Ishikawa (cell line): ENCODE data around the gene DMRT3.

Source experiments
- CEBPB ChIP-seq: IDR thresholded peaks from 2 replicates; pipeline ENCODE4 v1.6.1; 2012
- CREB1 ChIP-seq: IDR thresholded peaks from 2 replicates; pipeline ENCODE4 v1.6.1; 2012; ENCODE audit warnings: low read depth
- EGR1 ChIP-seq: IDR thresholded peaks from 2 replicates; pipeline ENCODE4 v1.6.1; 2012
- EP300 ChIP-seq: IDR thresholded peaks from 2 replicates; pipeline ENCODE4 v1.6.1; 2012; ENCODE audit warnings: borderline replicate concordance
- FOXM1 ChIP-seq: IDR thresholded peaks from 2 replicates; pipeline ENCODE4 v1.6.1; 2012; ENCODE audit warnings: low read depth, borderline replicate concordance
- NFIC ChIP-seq: IDR thresholded peaks from 2 replicates; pipeline ENCODE4 v1.6.1; 2012
- RAD21 ChIP-seq: IDR thresholded peaks from 2 replicates; pipeline ENCODE4 v1.6.1; 2012; ENCODE audit warnings: low read depth
- TAF1 ChIP-seq: IDR thresholded peaks from 2 replicates; pipeline ENCODE4 v1.6.1; 2012; ENCODE audit warnings: low read depth, mild to moderate bottlenecking
- TCF12 ChIP-seq: IDR thresholded peaks from 2 replicates; pipeline ENCODE4 v1.6.1; 2012; ENCODE audit warnings: low read depth
- TEAD4 ChIP-seq: IDR thresholded peaks from 2 replicates; pipeline ENCODE4 v1.6.1; 2012
- YY1 ChIP-seq: IDR thresholded peaks from 2 replicates; pipeline ENCODE4 v1.6.1; 2012; ENCODE audit warnings: low read depth
- ZBTB7A ChIP-seq: IDR thresholded peaks from 2 replicates; pipeline ENCODE4 v1.6.1; 2012; ENCODE audit warnings: low read depth
- TF ChIP-seq, protein P1 (sequence below): IDR thresholded peaks from 2 replicates; pipeline ENCODE4 v1.6.1; 2012; ENCODE audit warnings: low read depth, mild to moderate bottlenecking
- TF ChIP-seq, protein P2 (sequence below): IDR thresholded peaks from 2 replicates; pipeline ENCODE4 v1.6.1; 2012
- TF ChIP-seq, protein P3 (sequence below): IDR thresholded peaks from 2 replicates; pipeline ENCODE4 v1.6.1; 2012

DMRT3 gene

DNA sequence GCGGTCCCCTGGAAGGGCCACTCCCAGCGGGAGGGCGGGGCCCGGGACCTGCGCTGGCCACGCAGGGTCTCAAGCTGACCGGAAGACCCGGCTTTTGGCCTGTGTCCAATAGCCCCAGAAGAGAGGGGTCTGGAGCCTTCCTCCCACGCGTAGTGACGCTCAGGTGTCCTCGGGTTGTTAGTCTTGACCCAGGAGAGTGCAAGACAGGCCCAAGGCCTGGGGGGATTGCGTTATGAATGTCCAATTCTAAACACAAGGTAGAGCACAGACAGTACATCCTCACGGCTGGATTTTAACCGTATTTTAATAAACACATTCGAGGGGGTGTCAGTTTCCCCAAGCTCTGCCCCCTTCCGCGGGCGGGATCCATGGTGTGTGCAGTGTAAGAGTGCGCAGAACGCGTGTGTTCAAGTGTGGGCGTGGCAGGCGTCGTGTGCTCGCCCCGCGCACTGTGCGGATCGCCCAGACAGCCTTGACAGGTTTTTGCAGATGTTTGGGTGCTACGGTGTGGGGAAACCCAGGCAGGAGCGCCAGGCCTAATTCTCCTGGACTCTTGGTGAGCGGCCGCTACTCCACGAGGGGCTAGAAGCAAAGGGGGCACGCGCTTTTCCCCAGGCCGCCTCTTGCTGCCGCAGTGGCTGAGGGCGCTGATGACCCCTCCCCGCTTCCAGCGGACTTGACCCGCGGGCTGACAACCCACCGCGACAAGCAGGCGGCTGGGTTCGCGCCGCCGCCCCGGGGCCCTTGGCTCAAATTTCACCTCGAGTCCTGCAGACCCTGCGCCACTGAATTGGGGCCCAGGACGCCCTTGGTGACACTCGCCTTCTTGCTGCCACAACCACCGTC lies 6.1 kb upstream of the DMRT3 start:
- TF ChIP-seq RAD21 (no peak), NFIC (no peak), TAF1 (no peak), CREB1 (no peak), ZBTB7A (no peak), YY1 (no peak)
- TF ChIP-seq, protein P1, sequence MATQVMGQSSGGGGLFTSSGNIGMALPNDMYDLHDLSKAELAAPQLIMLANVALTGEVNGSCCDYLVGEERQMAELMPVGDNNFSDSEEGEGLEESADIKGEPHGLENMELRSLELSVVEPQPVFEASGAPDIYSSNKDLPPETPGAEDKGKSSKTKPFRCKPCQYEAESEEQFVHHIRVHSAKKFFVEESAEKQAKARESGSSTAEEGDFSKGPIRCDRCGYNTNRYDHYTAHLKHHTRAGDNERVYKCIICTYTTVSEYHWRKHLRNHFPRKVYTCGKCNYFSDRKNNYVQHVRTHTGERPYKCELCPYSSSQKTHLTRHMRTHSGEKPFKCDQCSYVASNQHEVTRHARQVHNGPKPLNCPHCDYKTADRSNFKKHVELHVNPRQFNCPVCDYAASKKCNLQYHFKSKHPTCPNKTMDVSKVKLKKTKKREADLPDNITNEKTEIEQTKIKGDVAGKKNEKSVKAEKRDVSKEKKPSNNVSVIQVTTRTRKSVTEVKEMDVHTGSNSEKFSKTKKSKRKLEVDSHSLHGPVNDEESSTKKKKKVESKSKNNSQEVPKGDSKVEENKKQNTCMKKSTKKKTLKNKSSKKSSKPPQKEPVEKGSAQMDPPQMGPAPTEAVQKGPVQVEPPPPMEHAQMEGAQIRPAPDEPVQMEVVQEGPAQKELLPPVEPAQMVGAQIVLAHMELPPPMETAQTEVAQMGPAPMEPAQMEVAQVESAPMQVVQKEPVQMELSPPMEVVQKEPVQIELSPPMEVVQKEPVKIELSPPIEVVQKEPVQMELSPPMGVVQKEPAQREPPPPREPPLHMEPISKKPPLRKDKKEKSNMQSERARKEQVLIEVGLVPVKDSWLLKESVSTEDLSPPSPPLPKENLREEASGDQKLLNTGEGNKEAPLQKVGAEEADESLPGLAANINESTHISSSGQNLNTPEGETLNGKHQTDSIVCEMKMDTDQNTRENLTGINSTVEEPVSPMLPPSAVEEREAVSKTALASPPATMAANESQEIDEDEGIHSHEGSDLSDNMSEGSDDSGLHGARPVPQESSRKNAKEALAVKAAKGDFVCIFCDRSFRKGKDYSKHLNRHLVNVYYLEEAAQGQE, result no peak

DNA sequence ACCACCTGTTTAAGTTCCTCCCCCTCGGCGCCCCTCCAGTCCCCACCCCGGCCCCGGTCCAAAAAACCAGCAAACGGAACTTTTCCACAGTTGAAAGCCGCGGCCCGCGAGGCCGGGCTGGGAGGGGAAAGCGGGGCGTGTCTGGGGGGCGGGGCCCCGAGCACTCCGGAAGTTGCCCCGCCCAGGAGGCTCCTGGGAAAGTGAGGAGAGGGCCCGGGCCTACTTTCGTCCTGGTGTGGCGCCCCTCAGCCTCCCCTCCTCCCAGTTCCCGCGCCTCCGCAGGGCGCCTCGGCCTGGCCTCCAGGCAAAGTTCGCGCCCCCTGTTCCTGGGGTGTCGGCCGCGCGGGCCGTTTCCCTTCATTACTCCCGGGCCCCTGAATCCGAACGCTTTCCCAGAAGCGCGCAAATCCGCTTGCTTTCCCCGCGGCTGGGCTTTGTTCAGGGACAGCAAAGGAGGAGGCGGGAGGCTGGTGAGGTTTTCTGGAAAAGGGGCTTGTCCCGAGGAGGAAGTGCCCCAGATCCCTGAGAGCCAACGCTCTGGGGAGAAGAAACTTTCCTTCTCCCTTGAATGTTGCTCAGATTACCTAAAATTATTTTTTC lies 4.5 kb upstream of the DMRT3 start:
- TF ChIP-seq, protein P2, sequence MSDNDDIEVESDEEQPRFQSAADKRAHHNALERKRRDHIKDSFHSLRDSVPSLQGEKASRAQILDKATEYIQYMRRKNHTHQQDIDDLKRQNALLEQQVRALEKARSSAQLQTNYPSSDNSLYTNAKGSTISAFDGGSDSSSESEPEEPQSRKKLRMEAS, result no peak
- TF ChIP-seq NFIC (no peak), EGR1 (no peak), ZBTB7A (no peak), TCF12 (no peak), CEBPB (no peak), CREB1 (no peak), RAD21 (no peak)
- TF ChIP-seq, protein P1, result no peak
- TF ChIP-seq, protein P3, sequence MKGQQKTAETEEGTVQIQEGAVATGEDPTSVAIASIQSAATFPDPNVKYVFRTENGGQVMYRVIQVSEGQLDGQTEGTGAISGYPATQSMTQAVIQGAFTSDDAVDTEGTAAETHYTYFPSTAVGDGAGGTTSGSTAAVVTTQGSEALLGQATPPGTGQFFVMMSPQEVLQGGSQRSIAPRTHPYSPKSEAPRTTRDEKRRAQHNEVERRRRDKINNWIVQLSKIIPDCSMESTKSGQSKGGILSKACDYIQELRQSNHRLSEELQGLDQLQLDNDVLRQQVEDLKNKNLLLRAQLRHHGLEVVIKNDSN, result no peak

DNA sequence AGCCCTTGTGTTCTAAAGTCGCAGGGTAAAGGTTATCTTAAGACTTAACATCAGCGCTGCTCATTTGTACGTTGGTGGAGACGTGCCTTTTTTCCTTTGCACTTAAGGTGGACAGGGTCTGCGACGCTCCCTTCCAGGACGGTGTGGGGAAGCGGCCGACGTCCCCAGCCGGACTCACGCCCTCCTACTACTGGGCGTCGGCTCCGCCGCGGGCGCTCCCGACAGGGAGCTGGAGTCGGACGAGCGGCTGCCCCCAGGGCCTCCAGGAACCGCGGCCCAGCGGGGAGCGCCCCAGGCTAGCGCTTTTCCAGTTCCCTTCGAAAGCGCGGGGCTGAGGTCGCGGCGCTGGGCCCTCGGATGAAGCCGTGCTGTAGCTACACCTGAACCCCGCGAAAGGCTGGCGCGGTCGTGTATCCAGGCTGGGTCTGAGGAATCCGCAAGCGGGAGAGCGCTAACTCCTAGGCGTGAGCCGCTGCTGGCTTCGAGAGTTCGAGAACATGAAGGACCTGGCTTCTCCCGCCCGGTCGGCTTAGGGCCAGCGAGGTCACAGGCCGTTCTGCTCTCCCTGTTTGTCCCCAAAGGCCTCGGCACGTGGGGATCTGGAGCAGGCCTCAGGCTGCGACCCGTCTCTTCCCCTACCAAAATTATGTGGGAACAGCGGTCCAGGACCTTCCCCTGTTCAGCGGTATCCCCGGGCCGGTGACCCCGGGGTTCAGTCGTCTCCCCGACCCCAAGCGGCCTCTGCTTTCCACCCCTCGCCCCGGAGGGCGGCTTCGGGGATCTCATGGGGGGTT lies 3.8 kb upstream of the DMRT3 start:
- no peak for TF ChIP-seq CREB1
- TF ChIP-seq FOXM1, result no peak
- TF ChIP-seq EP300, result no peak
- TF ChIP-seq CEBPB, result no peak
- no peak for TF ChIP-seq TCF12
- no peak for TF ChIP-seq YY1
- TF ChIP-seq, protein P3, result no peak
- no peak for TF ChIP-seq NFIC
- no peak for TF ChIP-seq TEAD4
- TF ChIP-seq, protein P1, result no peak
- no peak for TF ChIP-seq TAF1
- TF ChIP-seq EGR1, result no peak
- no peak for TF ChIP-seq ZBTB7A
- TF ChIP-seq, protein P2, result no peak
- no peak for TF ChIP-seq RAD21
